Measurements from ENCODE around the gene FAM210A.

The FAM210A gene

GRCh38 chr18:13623348-13623747 lies 103.0 kb downstream of the FAM210A start:
- TF ChIP-seq CTCF (IDR thresholded peaks at IDR 0.05; ENCODE audit: insufficient read depth, low read length, poor library complexity, severe bottlenecking): no peak
- Histone ChIP-seq H3K4me3 (replicated peaks; ENCODE audit: low read depth, low read length) (no peak overlapping the region), H3K27me3 (replicated peaks; ENCODE audit: control insufficient read depth, insufficient read depth, low read length) (no peaks in the 10 kb centered on the region), H3K36me3 (ENCODE audit: control insufficient read depth, insufficient read depth, low read length) (peaks cover 2% of the 10 kb centered on the region)
- DNase-seq (ENCODE audit: extremely low read depth, insufficient read length): no peak

DNA sequence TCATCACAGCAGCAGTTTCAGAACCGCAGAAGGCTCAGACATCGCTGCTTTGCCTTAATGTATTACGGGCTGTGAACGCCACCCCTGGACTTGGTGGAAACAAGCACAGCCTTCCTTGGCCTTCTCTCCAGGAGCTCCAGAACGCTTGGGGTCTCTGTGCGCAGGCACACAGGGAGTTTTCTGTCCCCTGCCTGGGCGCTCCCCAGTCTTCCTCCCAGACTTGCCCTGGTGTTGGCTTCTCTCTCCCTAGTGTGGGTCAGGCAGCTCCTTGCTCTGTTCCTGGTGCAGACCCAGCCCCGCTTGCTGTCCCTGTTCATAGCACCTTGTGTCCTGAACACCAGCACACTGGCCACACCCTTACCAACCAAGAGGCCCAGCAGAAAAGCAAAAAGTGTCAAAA lies 103.6 kb downstream of the FAM210A start:
- H3K4me3 ChIP-seq (replicated peaks; ENCODE audit: low read depth, low read length): no peak overlapping the region
- no peak for TF ChIP-seq CTCF (IDR thresholded peaks at IDR 0.05; ENCODE audit: insufficient read depth, low read length, poor library complexity, severe bottlenecking)
- H3K36me3 ChIP-seq (ENCODE audit: control insufficient read depth, insufficient read depth, low read length): peaks cover 2% of the 10 kb centered on the region
- DNase-seq (ENCODE audit: extremely low read depth, insufficient read length): no peak
- H3K27me3 ChIP-seq (replicated peaks; ENCODE audit: control insufficient read depth, insufficient read depth, low read length): no peaks in the 10 kb centered on the region

DNA sequence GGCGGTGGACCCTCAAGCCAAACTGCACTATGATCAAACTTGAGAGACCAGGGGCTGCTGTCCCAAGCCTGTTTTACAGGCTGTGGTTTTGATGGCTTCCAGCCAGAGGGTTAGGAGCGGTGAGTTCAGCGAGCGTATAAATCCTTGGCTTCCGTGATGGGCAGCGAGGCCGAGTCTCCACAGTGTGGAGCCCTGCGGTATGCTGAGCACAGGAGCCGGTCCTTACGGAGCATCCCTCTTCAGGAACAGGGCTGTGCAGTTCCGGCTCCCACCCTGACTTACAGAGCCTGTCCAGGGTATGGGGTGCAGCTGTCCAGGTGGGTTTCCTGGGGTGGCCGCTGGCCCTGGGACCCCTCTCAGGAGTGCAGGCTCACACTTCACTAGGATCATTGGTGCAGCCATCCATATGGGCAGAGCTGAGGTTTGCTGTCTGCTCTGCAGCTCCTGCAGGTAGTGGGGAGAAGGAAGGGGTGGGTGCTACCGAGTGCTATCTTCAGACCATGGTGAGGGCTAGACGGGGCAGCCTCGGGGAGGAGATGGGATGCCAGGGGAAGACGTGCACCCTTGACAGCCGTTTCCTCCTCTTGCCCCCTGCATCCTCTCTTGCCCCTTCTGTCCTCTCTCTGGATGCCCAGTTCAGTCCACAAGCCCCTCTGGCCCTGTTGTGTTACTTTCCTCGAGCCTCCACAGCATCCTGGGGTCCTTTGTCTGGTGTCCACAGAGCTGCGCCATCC lies 104.3 kb downstream of the FAM210A start:
- Histone ChIP-seq H3K27me3 (replicated peaks; ENCODE audit: control insufficient read depth, insufficient read depth, low read length) (no peaks in the 10 kb centered on the region), H3K36me3 (ENCODE audit: control insufficient read depth, insufficient read depth, low read length) (peaks cover 2% of the 10 kb centered on the region), H3K4me3 (replicated peaks; ENCODE audit: low read depth, low read length) (no peak overlapping the region)
- DNase-seq (ENCODE audit: extremely low read depth, insufficient read length): no peak
- TF ChIP-seq CTCF (IDR thresholded peaks at IDR 0.05; ENCODE audit: insufficient read depth, low read length, poor library complexity, severe bottlenecking): no peak

GRCh38 chr18:13621446-13621849 lies 104.9 kb downstream of the FAM210A start:
- H3K4me3 ChIP-seq (replicated peaks; ENCODE audit: low read depth, low read length): no peak overlapping the region
- peaks cover 2% of the 10 kb centered on the region for H3K36me3 ChIP-seq (ENCODE audit: control insufficient read depth, insufficient read depth, low read length)
- TF ChIP-seq CTCF (IDR thresholded peaks at IDR 0.05; ENCODE audit: insufficient read depth, low read length, poor library complexity, severe bottlenecking): no peak
- no peak for DNase-seq (ENCODE audit: extremely low read depth, insufficient read length)
- H3K27me3 ChIP-seq (replicated peaks; ENCODE audit: control insufficient read depth, insufficient read depth, low read length): no peaks in the 10 kb centered on the region

GRCh38 chr18:13620818-13621445 lies 105.4 kb downstream of the FAM210A start:
- DNase-seq (ENCODE audit: extremely low read depth, insufficient read length): no peak
- TF ChIP-seq CTCF (IDR thresholded peaks at IDR 0.05; ENCODE audit: insufficient read depth, low read length, poor library complexity, severe bottlenecking): no peak
- Histone ChIP-seq H3K4me3 (replicated peaks; ENCODE audit: low read depth, low read length) (no peak overlapping the region), H3K27me3 (replicated peaks; ENCODE audit: control insufficient read depth, insufficient read depth, low read length) (no peaks in the 10 kb centered on the region), H3K36me3 (ENCODE audit: control insufficient read depth, insufficient read depth, low read length) (peaks cover 2% of the 10 kb centered on the region)

Measured in GM06990 (cell line).